Epithelial cell of esophagus (primary cell): ENCODE data around the gene ANKRD16.

ENCODE experiments used
- DNase-seq: peaks from one replicate; pipeline ENCODE4 v3.0.0; 2010; ENCODE audit warnings: low read depth
- H3K4me3 ChIP-seq: 2 replicates; pipeline ENCODE4 v1.5.1; 2011; ENCODE audit warnings: mild to moderate bottlenecking, low read length, control low read depth
- TF ChIP-seq, protein P1 (sequence below): IDR thresholded peaks from 2 replicates; pipeline ENCODE4 v1.5.1; 2011; ENCODE audit warnings: low read depth, mild to moderate bottlenecking, low read length, control low read depth, inconsistent platforms; ENCODE audit not compliant: insufficient read depth; ENCODE audit errors: missing control alignments

ANKRD16 gene

DNA sequence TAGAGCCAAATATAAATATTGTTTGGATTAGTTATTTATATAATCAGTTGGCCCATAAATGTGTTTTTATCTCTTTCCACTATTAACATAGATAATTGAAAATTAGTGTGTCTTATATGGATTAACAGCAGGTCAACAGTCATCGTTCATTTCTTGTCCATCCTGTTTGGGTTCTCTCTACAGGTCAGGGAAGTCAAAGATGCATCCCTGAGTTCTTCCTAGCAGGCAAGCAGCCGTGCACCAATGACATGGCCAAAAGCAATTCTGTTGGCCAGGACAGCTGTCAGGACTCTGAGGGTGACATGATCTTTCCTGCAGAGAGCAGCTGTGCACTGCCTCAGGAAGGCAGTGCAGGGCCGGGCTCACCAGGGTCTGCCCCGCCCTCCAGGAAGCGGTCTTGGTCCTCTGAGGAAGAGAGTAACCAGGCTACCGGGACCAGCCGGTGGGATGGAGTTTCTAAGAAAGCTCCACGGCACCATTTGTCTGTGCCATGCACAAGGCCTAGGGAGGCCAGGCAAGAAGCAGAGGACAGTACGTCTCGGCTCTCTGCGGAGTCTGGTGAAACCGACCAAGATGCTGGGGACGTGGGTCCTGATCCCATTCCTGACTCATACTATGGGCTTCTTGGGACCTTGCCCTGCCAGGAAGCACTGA, 16.3 kb upstream of the ANKRD16 start:
- no peak overlapping the region for H3K4me3 ChIP-seq
- no peak for DNase-seq
- TF ChIP-seq, protein P1, sequence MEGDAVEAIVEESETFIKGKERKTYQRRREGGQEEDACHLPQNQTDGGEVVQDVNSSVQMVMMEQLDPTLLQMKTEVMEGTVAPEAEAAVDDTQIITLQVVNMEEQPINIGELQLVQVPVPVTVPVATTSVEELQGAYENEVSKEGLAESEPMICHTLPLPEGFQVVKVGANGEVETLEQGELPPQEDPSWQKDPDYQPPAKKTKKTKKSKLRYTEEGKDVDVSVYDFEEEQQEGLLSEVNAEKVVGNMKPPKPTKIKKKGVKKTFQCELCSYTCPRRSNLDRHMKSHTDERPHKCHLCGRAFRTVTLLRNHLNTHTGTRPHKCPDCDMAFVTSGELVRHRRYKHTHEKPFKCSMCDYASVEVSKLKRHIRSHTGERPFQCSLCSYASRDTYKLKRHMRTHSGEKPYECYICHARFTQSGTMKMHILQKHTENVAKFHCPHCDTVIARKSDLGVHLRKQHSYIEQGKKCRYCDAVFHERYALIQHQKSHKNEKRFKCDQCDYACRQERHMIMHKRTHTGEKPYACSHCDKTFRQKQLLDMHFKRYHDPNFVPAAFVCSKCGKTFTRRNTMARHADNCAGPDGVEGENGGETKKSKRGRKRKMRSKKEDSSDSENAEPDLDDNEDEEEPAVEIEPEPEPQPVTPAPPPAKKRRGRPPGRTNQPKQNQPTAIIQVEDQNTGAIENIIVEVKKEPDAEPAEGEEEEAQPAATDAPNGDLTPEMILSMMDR = no peak

- H3K4me3 ChIP-seq = no peak overlapping the region
- no peak for DNase-seq
- TF ChIP-seq, protein P1 = no peak
Observed at GRCh38 chr10:5904227-5904626, 14.5 kb upstream of the ANKRD16 start.

- TF ChIP-seq, protein P1 = no peak
- no peak overlapping the region for H3K4me3 ChIP-seq
Observed at GRCh38 chr10:5903563-5903962, 13.9 kb upstream of the ANKRD16 start.

GRCh38 chr10:5902511-5903274, 13.0 kb upstream of the ANKRD16 start:
- no peak for DNase-seq
- H3K4me3 ChIP-seq = no peak overlapping the region
- TF ChIP-seq, protein P1 = no peak

More at GRCh38 chr10:5903563-5903962, 13.9 kb upstream of the ANKRD16 start:
- no peak for DNase-seq

DNA sequence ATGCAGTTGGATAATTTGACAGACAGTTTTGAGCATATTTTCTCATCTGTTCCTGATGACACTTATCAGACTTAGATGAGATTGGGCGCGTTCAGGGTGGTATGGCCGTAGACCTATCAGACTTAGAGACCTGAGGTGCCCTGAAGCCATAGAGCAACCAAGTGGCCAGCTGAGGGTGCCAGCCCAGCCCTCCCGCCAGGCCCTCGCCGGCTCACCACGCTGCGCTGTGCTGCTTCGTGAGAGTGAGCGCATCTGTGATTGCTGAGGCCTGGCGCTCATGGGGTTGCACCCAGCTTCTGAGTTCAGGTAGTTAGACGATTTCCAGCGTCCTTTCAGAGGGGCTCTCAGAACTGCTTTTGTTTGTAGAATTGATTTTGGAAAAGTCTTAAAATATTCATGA, 10.6 kb upstream of the ANKRD16 start:
- TF ChIP-seq, protein P1 = no peak
- no peak overlapping the region for H3K4me3 ChIP-seq
- DNase-seq = no peak

DNA sequence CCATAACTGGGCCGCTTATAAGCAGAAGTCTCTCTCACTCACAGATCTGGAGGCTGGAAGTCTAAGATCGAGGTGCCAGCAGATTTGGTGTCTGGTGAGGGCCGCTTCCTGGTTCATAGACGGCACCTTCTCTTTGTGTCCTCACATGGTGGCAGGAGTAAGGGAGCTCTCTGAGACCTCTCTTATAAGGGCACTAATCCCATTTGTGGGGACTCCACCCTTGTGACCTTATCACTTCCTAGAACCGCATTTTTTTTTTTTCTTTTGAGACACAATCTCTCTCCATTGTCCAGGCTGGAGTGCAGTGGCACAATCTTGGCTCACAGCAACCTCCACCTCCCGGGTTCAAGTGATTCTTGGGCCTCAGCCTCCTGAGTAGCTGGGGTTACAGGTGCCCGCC, 8.5 kb upstream of the ANKRD16 start:
- no peak for DNase-seq
- TF ChIP-seq, protein P1 = no peak
- H3K4me3 ChIP-seq = no peak overlapping the region
